Left lobe of liver (tissue), 2 donors: ENCODE measurements around the gene BLTP3B. TPM values are rescaled to one million over a fixed set of nuclear protein-coding genes. Genes with fewer than 3 reads are reported as not detected.

ENCODE experiments used
- ATAC-seq: fragments of 200-7000 bp; cut with Tn5 transposase; one replicate; pipeline ENCODE4 v1.9.1; 2020; ENCODE audit warnings: mild to moderate bottlenecking, moderate library complexity
- DNase-seq: peaks from one replicate; pipeline ENCODE4 v3.0.0-alpha.2; 2020; ENCODE audit warnings: low spot score
- total RNA-seq: library from RNA; stranded (reverse); gene quantifications from one replicate; pipeline ENCODE4 v1.2.1, GENCODE V29; 2021
- donor health status: DM: no; HTN: no; CAD: no; lungs with moderate emphysema.
- donor health status: DM: no; HTN: yes; CAD: no.

BLTP3B gene
- total RNA-seq, 1 donor from 2014 or later = 28.3 TPM

DNA sequence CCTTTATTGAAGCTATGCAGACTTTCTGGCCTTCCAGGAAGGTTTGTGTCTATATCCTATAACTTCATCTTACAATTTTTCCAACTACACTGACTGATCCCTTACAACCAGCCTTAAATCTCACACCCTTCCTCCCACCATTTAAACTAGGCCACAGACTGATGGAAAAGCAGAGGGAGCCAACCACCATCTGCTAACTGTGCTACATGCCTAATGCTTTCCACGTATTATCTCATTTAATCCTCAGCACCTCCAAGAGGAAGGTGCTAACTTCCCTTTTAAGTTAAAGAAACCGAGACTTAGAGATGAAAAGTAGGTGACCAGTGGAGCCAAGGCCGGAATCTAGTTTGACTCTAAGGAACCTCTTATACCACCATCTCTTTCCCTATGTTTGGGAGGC lies 22.7 kb upstream of the BLTP3B start:
- DNase-seq = no peak
- ATAC-seq = no peak

DNA sequence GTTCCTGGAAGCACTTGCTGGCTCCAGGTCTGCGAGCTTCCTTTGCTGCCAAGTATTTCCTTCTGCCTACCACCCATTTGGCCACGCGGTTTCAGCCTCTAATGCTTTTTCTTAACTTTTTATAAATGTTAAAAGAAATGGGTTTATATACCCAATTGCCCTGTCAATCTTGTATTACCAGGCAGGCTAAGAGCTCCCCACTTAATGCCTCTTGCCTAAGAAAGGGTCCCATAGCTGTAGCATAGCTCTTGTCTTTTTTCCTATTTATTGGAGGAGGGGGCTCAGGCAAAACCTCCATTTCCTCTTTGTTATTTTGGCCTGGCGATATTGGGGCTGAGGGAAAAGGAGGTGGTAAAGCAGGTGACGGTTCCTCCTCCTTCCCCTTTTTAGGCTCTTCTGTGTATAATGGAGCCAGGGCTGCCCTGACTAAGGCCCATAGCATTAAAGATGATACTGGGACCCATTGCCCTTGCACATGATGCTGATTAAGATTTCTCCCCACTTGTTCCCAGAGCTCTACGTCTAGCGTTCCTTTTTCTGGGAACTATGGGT lies 21.6 kb upstream of the BLTP3B start:
- ATAC-seq = no peak

GRCh38 chr12:100163416-100164152 lies 20.9 kb upstream of the BLTP3B start:
- DNase-seq (peak; percentile 75), ATAC-seq (peak; percentile 99)

More for the DNA sequence above, 21.6 kb upstream of the BLTP3B start:
- no peak for DNase-seq

GRCh38 chr12:100159391-100160104 lies 16.9 kb upstream of the BLTP3B start:
- no peak for DNase-seq
- no peak for ATAC-seq

DNA sequence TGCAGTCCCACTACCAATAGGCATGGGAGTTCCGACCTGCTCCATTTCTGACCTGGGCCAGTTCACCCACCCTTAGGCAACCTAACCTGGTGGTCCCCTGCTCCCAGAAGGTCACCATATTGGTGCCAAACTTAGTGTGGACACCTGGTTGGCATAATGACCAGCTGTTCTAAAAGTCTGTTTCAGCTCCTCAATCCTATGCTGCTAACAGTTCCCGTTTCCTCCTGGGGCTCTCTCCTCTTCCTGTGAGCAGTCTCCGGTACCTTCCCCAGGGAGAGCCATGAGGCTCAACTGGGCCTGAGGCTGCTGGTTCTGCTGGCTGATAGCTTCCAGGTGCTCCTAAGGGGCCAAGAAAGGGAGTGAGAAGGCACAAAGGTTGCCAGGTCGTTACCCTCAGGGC lies 15.9 kb upstream of the BLTP3B start:
- DNase-seq (no peak), ATAC-seq (no peak)

GRCh38 chr12:100157427-100157821 lies 14.8 kb upstream of the BLTP3B start:
- ATAC-seq (no peak), DNase-seq (no peak)

- DNase-seq = no peak
Observed at GRCh38 chr12:100156731-100157426, 14.2 kb upstream of the BLTP3B start.

GRCh38 chr12:100154474-100155247 lies 12.0 kb upstream of the BLTP3B start:
- peak; percentile 77 for DNase-seq
- ATAC-seq = peak; percentile 85

More at GRCh38 chr12:100156731-100157426, 14.2 kb upstream of the BLTP3B start:
- no peak for ATAC-seq

DNA sequence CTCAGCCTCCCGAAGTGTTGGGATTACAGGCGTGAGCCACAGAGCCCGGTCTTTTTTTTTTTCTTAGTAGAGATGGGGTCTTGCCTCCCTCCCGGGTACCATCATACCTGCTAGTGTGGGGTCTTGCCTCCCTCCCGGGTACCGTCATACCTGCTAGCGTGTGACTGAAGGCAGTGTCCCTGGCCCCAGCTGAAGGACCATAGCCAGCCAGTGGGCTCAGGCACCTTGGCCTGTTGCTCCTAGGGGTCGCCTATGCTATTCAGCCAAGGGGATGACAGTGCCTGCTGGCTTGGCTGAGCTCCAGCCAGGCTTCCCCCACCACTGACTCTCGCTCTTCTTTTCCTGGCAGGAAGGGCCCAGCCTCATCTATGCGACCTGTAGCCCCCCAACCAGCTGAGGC lies 10.5 kb upstream of the BLTP3B start:
- ATAC-seq = no peak
- DNase-seq = no peak

- DNase-seq (no peak), ATAC-seq (no peak)
Observed at GRCh38 chr12:100151769-100152168, 9.1 kb upstream of the BLTP3B start.

DNA sequence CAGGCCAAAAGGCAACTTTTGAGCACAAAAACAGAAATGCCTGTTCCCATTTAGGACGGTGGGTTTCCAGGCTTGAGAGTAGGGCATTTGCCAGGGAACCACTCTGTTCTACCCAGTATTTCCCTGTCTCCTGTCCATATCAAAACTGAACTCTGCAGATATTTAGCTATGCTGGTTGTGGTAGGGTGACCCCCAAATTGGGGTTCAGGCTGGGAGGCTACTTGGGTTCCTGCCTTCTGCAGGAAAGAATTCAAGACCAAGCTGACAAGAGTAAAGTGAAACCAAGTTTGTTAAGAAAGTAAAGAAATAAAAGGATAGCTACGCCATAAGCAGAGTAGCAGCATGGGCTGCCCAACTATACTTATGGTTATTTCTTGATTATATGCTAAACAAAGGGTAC lies 3.6 kb upstream of the BLTP3B start:
- ATAC-seq (no peak), DNase-seq (no peak)

- DNase-seq (no peak), ATAC-seq (no peak)
Observed at GRCh38 chr12:100145643-100146042, 3.0 kb upstream of the BLTP3B start.

DNA sequence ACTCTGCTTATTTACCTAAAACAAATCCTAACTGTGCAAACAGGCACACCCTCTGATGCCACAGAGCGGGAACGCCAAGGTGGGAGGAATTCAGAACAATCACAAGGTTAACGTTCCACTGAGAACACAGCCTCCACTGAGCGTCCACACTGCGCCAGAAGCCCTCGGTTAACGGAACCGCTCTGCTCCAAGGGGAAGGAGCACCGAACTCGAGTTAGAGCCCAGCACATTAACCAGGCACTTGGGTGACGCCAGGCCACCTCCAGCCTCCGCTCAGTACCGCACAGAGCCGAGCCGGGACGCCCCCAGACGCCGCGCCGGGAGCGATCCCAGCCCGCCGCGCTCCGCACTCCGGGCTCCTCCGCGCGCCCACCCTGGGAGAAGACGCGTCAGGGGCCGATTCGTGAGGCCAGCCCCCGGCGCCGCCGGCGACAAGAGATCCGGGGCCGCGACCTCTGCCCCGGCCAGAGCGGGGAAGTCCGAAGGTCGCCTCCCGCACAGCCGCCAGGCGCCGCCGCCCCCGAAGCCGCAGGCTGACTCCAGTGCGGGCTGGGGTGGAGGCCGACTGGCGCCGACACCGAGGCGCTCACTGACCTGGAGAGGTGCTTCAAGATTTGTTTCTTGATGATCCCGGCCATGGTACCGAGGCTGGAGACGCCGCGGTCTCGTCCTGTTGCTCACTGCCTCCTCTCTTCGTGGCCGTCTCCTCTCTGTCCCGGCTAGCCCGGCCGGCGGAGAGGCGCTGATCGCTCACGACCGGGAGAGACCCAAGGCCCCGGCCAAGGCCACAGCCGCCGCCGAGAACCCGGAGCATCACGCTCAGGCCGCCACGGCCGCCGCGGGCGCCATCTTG lies 450 bp downstream of the BLTP3B start:
- DNase-seq (peak; percentile 84), ATAC-seq (peak; percentile 82)

- no peak for DNase-seq
- ATAC-seq = no peak
Observed at GRCh38 chr12:100141666-100141997, 1.0 kb downstream of the BLTP3B start.

DNA sequence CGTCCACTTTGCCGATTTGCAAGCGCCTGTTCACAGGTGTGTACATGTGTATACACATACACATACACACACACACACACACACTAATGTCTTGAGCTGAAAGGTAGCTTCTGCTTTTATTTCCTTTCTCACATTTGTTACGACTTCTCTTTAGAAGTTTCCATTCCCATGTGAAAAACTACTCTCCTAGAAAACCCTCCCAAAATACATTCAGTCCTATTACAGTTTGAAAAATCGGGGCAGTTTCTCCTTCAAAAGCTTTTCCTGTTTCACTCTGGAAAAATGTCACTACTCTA lies 3.9 kb downstream of the BLTP3B start:
- no peak for ATAC-seq
- DNase-seq = no peak

GRCh38 chr12:100138048-100138802 lies 4.4 kb downstream of the BLTP3B start:
- DNase-seq = no peak
- peak; percentile 18 for ATAC-seq

DNA sequence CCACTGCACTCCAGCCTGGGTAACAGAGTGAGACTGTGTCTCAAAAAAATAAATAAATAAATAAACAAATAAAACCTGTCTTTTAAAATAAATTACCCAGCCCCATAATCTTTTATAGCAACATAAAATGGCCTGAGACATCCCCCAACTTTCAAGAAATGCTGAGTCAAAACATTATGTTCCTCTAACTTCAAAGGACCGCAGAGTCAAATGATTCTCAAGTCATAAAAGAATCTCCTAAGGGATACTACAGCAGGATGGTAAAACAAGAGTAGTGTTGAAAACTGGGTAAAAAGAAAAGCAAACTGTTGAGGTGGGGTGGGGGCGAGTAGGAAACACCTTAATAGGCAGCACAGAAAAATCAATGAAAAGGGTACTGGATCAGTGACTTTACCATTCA lies 9.5 kb downstream of the BLTP3B start:
- ATAC-seq (no peak), DNase-seq (no peak)

- ATAC-seq = peak; percentile 83
- DNase-seq = no peak
Observed at GRCh38 chr12:100128512-100128908, 14.2 kb downstream of the BLTP3B start.

GRCh38 chr12:100127766-100128511 lies 14.7 kb downstream of the BLTP3B start:
- ATAC-seq (peak; percentile 81), DNase-seq (no peak)
